GM12872 (cell line): ENCODE results near the gene OVOL3.

Experiments
- CTCF ChIP-seq: IDR thresholded peaks from 3 replicates; pipeline ENCODE4 v1.5.1; 2011; ENCODE audit warnings: low read depth, mild to moderate bottlenecking, low read length, moderate library complexity; ENCODE audit not compliant: insufficient read depth

OVOL3 gene

GRCh38 chr19:36113894-36114720, 3.2 kb downstream of the OVOL3 start:
- no peak for TF ChIP-seq CTCF

- no peak for TF ChIP-seq CTCF
These were observed 3.9 kb downstream of the OVOL3 start, which contains the start of gene POLR2I for GRCh38 chr19:36114721-36115452. TSS of gene POLR2I (minus strand) at chr19:36114875. CDS start at chr19:36114856, 19 bp downstream.

GRCh38 chr19:36115453-36116343, 4.8 kb downstream of the OVOL3 start, which contains the start of gene TBCB:
TSS of gene TBCB (plus strand) at chr19:36115468. CDS start at chr19:36115561, 93 bp downstream.
- no peak for TF ChIP-seq CTCF

GRCh38 chr19:36116344-36116637, 5.3 kb downstream of the OVOL3 start:
- no peak for TF ChIP-seq CTCF

GRCh38 chr19:36120092-36120983, 9.4 kb downstream of the OVOL3 start:
- no peak for TF ChIP-seq CTCF

- TF ChIP-seq CTCF = no peak
These were observed 10.0 kb downstream of the OVOL3 start for GRCh38 chr19:36120984-36121358.
